IPS-11a (cell line): ENCODE data around the gene BANF1.

Experiments
- H3K4me3 ChIP-seq: one replicate; pipeline ENCODE4 v1.5.1; 2013; ENCODE audit warnings: low read depth, low read length, control low read depth

BANF1 gene

DNA sequence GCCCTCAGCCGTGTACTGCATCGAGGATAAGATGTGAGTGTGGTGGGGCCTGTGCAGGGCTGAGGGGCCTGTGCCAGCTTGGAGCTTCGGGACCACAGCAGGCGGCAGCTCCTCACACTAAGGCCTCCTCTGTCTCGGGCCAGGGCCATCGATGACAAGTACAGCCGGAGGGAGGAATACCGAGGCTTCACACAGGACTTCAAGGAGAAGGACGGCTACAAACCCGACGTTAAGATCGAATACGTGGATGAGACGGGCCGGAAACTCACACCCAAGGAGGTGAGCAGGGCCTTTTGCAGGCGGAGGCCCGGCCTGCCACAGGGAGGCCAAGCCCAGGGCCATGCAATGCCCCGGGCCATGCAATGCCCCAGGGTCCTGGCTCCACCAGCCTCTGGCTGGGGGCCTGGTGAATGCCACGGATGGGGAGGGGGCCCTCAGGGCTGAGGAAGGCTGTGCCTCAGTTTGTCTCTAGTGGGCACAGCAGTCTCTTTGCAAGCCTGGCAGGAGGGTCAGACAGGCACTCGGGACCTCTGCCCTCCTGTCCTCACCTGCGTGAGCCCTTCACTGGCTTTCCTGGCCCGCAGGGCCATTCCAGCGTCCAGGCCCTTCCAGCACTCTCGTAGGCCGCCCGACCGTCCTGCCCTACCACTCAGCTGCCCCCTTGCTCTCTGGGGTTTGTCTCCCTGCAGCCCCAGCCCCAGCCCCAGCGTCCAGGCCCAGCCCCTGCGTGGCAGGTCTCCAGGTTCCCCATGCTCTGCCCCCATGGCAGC, 24.5 kb upstream of the BANF1 start:
- H3K4me3 ChIP-seq = no peak overlapping the region

DNA sequence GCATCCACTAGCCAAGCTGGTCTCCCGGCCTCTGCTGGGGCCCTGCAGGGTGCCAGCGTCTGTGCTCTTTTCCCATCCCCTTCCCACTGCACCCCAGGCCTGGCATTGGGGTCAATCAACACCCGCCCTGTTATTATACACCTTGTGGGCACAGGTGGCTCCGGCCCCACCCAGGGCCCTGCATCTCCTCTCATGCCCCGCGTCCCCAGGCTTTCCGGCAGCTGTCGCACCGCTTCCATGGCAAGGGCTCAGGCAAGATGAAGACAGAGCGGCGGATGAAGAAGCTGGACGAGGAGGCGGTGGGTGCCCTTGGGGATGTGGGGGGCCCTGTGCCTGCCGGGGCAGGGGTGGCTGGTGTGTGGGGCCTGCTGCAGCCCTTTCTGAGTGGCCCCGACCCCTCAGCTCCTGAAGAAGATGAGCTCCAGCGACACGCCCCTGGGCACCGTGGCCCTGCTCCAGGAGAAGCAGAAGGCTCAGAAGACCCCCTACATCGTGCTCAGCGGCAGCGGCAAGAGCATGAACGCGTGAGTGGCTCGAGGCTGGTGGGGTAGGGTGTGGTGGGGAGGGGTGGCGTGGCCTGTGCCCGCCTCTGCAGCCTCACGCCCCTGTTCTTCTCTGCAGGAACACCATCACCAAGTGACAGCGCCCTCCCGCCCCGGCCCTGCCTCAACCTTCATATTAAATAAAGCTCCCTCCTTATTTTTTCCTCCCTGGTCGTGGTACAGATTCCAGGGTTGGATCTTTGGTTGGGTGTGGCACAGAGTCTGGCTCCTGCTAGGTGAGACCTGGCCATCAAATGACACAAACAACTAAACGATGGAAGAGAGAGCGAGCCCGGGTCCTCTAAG, 23.7 kb upstream of the BANF1 start:
- H3K4me3 ChIP-seq = no peak overlapping the region

DNA sequence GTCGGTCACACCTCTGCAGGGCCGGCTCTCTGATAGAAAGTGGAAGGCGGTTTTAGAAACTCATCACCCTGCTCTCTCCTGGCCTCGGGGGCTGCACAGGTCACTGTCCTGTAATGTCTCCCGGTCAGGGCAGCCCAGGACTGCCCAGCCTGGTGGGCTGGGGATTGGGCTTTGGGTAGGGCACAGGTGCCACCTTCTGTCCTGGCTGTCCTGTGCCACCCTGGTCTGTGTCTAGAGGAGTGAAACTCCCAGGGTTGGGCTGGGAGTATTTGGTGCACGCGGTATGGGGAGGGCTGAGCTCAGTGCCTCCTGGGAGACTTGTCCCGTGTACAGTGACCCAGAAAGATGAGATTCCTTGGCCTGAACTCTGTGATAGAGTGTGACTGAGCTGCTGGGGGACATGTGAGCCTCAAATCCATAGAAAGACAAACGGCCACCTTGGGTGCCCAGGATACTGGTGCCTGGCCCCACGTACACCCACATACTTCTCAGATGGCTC, 23.0 kb upstream of the BANF1 start:
- no peak overlapping the region for H3K4me3 ChIP-seq

DNA sequence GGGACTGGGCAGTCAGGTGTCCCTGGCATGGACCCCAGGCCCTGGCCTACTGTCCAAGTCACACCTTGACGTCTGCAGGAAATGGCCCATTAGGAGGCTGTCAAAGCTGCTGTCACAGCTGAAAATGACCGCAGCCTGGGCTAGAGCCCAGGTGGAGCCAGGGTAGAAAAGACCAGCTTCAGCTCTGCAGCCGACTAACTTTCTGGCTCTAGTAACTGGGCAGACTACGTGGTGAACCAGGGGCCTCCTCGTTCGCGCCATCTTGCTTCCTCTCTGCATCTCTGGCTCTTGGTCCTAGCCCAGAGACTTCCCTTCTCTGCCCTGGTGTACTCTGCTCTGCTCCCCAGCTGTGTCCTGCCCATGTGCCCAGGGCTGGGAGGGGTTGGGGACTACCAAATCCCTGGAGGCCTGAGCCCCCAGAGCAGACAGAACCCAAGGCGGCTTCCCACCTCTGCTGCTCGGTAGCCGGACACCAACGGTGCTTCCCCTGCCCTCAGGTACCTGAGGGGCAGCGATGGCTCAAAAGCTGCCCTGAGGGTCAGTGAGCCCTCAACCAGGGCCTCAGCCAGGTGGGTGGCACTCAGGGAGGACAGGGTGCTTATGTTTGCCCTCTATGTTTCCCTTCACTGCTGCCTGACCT, 21.1 kb upstream of the BANF1 start:
- no peak overlapping the region for H3K4me3 ChIP-seq

DNA sequence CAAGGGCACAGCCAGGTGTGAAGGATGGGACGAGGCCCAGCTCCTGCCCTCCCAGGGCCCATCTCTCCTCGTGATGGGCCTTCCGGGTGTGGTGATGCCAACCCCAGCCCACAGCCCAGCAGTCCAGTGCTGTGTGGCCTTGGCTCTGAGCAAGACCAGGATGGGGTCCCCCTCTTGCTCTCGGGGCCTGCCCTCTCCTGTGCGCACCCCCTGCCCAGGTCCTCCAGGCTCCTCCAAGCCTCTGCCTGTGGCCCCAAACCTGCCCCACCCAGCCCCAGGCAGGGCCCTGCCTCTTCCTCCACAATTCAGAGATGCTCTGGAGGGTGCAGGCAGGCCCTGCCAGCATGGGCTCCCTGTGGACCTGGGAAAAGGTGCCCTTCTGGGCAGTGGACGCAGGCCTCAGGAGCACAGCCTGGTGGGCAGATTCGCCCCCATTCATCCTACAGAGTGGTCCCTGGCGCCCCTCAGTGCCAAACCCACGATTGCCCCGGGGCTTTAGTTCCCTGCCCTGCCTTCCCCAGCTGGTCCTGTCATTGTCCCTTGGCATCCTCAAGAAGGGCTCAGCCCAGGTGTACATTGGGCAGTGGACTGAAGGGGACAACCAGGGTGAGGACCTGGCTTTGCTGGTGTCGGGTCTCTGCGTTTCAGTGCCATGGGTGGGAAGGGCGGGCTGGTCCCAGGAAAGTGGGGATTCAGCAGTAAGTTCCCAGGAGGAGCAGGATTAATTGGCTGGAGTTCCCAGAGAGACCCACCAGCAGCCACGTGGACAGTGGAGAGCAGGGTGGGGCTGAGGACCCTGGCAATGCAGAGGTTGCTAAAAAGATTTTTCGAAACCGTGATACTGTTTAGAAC, 20.1 kb upstream of the BANF1 start:
- H3K4me3 ChIP-seq = no peak overlapping the region

DNA sequence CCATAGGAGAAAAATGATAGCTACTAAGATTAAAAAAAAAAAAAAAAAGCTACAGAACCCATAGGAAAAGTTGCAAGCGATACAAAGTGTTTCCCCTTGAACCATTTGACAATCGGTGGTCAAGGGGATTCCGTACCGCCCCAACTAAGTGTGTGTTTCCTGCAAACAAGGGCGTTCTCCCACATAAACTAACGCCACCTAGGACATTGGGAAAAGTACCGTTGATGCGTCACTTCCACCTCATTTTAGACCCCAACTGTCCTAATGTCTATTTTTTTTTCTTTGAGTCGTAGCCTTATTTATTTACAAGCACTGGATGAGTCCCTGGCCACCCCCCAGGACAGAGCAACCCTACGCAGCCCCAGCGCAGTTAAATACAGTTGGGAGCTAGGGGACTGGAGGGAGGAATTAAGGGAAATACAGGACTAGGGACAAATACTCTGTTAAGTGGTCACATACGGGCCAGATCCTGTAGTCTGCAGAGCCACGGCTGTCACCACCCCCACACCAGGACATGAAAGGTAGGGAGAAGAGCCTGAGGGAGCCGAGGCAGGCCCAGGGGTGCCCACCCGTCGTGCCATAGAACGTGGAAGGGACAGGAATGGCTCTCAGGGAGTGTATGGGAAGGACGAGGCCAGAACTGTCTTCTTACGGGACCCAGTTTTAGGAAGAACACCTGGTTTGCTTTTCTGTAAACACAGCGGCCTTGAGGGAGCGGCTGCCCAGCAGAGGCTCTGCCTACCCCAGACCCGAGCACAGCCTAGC, 19.3 kb upstream of the BANF1 start:
- H3K4me3 ChIP-seq = no peak overlapping the region

DNA sequence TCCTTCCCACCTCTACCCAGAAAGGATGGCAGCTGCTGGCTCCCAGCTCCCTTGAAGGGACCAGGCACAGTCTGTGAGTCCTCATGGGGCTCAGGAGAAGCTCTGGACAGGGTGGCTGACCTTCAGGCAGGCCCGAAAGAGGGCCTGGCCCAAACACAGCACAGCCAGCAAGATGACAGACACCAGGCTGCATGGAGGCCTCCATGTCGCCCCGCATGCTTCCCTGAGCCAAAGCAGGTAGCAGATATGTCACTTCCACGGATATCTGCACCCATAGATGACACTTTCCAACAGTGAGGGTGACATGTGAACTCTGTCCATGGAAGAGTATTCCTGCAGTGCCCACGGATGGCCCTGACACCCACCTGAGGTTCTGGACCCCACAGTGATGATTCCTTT, 18.7 kb upstream of the BANF1 start:
- H3K4me3 ChIP-seq = no peak overlapping the region

DNA sequence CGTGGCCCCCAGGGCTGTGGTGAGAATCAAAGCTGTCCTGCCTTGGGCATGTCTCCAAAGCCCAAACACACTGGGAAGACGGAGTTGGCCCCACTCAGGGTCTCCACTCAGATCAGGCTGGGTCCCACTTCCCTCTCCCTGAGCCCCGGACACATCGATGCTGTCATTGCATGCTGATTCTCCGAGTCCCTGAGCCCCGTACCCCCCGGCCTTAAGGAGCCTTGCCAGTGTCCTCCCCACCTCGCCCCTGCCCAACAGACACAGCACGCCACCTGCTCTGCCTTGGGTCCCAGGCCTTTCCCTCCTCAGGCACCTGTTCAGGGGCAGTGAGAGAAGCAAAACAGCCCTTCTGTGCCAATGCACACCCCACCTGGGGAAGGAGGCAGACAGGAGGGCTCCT, 15.0 kb upstream of the BANF1 start:
- H3K4me3 ChIP-seq = no peak overlapping the region

DNA sequence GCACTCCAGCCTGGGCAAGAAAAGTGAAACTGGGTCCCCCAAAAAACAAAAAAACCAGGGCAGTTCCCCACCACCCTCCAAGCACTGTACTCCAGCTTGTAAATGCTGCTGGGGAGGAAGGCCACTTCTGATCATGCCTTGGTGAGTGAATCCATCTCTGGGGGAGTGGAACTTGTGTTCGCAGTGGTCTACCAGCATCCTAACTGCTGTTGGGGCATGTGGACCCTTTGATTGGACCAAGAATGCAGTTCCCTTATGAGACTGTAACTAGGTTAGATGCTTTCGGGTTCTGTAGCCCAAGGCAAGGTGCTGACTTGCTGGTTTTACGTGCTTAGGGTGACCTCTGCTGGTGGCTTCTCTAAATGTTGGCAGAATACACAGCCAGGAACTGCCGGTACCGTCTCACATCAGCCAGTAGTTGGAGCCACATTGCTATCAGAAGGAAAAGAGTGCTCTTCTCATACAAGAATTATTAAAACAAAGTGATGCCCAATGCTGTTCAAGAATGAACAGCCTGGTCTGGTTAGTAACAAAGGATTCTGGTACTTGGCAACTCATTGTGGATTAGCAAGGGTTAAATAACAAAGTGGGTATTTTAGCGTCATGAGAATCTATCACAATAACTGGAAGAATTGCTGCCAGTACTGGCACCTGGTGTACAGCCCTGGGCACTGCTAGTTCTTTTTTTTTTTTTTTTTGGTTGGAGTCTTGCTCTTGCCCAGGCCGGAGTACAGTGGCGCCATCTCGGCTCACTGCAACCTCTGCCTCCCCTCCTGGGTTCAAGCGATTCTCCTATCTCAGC, 13.3 kb upstream of the BANF1 start:
- H3K4me3 ChIP-seq = no peak overlapping the region

DNA sequence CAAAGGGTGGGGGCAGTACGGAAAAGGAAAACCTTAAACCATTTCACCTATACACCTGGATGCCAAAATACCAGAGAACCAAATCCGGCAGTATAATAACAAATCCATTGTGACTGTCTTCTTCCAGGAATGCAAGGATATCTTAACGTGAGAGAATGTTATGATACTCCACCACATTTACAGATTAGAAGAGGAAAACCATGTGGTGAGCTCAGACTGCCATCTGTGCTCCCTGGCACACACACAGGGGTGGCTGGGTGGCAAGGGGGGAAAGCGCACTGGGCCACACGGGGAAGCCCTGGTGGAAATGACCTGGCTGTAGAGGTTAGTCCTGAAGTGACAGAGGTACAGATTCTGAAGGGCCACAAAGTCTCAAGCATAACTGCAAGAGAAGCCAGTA, 10.2 kb upstream of the BANF1 start:
- no peak overlapping the region for H3K4me3 ChIP-seq

DNA sequence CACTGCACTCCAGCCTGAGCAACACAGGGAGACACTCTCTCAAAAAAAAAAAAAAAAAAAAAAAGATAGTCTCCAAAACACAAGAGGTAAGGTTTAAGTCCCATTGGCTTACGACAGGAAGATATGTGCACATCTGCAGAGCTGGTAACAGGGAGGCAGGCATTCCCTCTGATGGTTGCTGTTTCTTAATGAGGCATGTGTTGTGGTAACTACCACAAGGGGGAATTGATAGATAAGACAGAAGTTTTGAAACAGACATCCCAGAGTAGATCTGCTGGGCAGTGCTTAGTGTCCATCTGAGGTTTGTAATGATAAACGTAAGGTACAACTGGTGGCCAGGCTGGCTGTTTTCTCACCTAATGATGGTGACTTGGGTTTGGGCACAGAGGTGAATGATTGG, 5.0 kb upstream of the BANF1 start:
- no peak overlapping the region for H3K4me3 ChIP-seq

DNA sequence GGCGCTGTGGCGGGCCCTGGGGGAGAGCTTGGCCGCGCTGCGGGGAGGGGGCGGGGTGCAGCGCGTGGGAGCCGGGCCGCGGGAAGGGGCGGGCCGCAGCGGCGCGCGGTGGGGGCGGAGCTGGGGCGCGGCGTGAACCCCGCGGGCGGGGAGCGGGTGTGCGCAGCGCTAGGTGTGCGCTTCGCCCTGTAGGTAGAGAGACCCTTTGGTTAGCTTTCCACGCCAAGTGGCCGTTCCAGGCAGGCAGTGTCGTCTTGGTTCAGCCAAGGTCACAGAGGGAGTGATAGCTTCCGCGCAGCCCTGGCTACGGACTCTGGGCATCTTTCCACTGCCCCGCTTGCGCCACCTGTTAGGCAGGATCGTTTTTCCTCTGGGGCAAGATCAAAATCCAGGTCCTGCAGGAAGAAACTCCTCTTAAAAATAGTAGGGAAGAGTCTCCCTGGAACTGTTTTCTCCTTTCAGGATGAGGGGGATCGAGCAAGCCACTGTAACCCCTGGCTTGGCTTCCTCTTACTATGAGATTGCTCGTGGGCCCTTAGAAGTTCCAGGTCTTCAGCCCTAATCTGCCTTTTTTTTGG, 434 bp downstream of the BANF1 start:
- peak overlapping the region; percentile 99 for H3K4me3 ChIP-seq

DNA sequence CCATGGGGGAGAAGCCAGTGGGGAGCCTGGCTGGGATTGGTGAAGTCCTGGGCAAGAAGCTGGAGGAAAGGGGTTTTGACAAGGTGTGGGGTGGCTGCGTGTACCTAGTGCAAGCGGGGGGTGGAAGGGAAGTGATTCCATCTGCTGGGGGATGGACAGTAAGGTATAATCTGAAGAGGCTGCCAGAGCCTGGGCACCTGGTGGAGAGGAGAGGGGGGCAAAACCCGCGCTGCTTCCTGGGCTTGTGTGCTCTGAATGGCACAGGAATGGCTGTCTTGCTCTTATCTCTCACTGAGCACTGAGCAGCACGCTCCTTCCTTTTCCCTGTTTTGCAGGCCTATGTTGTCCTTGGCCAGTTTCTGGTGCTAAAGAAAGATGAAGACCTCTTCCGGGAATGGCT, 988 bp downstream of the BANF1 start:
- peak overlapping the region; percentile 99 for H3K4me3 ChIP-seq

DNA sequence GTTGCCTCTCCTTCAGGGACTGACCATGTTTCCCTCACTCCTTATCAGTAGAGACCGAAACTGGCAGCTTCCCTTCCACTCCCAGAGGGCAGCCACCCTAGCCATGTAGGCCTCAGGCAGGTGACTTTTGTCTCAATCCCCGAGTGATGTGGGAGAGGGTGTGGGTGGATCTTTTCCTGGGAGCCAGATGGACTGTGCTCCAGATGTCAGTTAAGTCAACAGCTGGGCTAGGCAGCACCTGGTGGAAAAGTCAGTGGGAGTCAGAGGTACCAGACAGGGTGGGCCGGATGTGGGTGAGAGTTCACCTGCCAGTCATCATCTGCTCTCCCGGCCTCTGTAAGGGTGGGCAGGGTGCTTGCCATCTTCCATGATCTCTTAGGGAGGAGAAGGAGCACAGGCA, 1.9 kb downstream of the BANF1 start:
- H3K4me3 ChIP-seq = no peak overlapping the region

DNA sequence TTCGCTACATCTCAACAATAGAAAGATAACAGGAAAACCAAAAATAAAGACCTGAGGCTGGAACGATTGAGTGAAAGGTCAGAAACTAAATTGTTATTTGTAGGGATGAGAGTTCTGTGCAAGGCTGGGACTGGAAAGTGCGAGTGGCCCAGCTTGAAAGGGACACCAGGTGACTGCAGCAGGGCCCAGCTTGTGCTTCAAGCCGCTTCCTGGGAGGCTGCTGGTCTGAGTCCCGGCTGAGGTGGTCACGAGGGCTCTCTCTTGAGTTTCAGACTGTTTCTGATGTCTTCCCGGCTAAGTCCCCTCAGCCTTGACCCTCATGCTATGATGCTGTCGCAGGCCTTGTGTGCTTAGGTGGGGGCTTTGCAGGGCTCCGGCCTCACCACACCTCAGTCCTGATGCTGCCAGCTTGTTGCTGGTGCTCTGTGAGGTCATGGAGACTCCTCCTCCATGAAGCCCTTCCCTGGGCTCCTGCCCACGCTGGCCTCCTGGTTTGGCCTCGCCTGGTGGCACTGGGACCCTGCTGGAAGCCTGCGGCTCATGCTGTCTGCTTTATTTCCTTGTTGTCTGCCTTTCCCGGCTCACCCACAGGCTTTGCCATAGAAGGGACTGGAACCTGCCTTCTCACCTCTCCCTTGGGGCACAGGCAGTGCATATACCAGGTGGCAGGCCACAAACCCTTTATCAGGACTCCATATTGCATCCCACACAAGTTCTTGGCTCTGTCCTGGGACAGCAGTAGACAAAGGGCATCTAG, 4.0 kb downstream of the BANF1 start:
- no peak overlapping the region for H3K4me3 ChIP-seq

DNA sequence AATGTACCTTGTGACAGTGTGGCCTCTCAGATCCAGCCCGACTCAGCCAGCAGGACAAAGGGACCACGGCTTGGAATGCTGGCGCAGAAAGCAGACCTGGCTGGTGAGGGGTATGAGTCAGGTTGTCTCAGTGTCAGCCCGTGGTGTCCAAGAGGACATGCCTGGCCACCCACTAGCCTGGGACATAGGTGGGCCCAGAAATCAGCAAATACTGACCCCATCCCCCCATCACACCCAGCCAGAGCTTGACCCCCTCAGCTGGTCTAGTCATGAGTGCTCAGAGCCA, 4.5 kb downstream of the BANF1 start:
- H3K4me3 ChIP-seq = no peak overlapping the region

DNA sequence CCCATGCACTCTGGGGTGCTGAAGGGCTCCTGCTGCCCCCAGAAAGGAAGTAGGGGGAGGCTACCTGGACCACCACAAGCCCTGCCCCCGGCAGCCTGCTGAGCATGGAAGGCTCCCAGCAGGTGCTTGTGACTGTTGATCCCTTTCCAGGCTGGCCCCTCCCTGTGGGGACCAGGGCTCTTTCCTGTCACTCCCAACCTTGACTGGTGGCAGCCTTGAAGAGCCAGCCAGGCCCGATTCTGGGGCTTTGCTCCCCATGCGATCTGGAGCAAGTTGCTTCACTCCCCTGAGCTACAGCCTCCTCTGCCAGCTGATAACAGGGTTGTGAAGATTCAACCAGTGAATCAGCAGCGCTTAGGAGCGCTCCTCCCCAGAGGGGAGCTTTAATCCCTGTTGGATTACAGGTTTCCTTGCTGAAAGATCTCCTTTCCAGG, 4.9 kb downstream of the BANF1 start:
- H3K4me3 ChIP-seq = no peak overlapping the region

DNA sequence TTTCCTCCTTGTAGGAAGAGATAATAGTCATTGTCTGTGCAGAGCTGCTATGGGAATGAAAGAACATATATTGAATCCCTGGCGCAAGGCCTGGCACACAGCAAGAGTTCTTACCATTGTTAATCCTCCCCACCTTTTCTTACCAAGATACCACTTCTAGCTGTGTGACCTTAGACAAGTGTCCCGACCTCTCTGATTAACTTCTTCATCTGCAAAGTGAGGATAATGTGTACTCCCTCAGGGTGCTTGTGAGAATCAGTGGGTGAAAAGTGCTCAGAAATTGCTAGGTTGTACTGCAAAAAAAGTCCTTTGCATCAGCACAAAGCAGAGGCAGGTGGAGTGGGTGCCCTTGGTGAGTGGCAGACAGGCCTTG, 5.8 kb downstream of the BANF1 start:
- no peak overlapping the region for H3K4me3 ChIP-seq
